Endothelial cell of umbilical vein (primary cell): Measurements from ENCODE around the gene ABCG2. TPM values are rescaled to one million over a fixed set of nuclear protein-coding genes. Genes with fewer than 3 reads are reported as not detected.

Source experiments
- BruUV-seq: library from RNA; stranded (reverse); fragments of 400-500 nt; replicated peaks from 2 replicates; lab custom pipeline; 2021; lab: Mats Ljungman, UMichigan
- CTCF ChIA-PET: fragments of 300-600, 350-600 bp; sonication (Branson Sonifier 250); formaldehyde crosslinking; loops from one replicate; lab custom pipeline; 2021; ENCODE audit warnings: antibody characterized with exemption, inconsistent platforms; lab: Charles Lee
- POLR2A ChIA-PET: fragments of 300-600, 350-600 bp; sonication (Branson Sonifier 250); formaldehyde crosslinking; loops from one replicate; lab custom pipeline; 2021; ENCODE audit warnings: antibody characterized with exemption, inconsistent platforms; lab: Charles Lee
- DNase-seq: peaks from one replicate; pipeline ENCODE4 v3.0.0-alpha.2; 2011; ENCODE audit warnings: low read depth, low spot score
- FAIRE-seq: peaks from 2 replicates; lab custom pipeline; 2011; peaks lifted over from hg19 to GRCh38; lab: Jason Lieb, UNC
- H2AFZ ChIP-seq: 2 replicates; pipeline ENCODE4 v1.6.0; 2012; ENCODE audit warnings: low read depth, low read length, control low read depth, inconsistent platforms
- H3K27ac ChIP-seq: 2 replicates; pipeline ENCODE4 v1.5.1; 2011; ENCODE audit warnings: low read depth, mild to moderate bottlenecking, control low read depth, low read length, moderate library complexity; ENCODE audit not compliant: insufficient read depth
- H3K27me3 ChIP-seq, 2 experiments: 2 replicates each; pipeline versions ENCODE4 v1.6.0 to v1.6.1; 2011; ENCODE audit warnings: low read length in 2 of 2, mixed read lengths in 1 of 2; ENCODE audit not compliant: control insufficient read depth in 2 of 2, insufficient read depth in 2 of 2
- H3K36me3 ChIP-seq, 2 experiments: 2 replicates in 1 of 2; 3 replicates in 1 of 2; pipeline ENCODE4 v1.5.1; 2011; ENCODE audit warnings: low read length in 2 of 2, mild to moderate bottlenecking in 1 of 2, moderate library complexity in 1 of 2; ENCODE audit not compliant: control insufficient read depth in 2 of 2, insufficient read depth in 2 of 2; ENCODE audit errors: extremely low read depth in 1 of 2
- H3K4me1 ChIP-seq: 3 replicates; pipeline ENCODE4 v1.5.1; 2011; ENCODE audit warnings: mild to moderate bottlenecking, low read length; ENCODE audit not compliant: control insufficient read depth, insufficient read depth; ENCODE audit errors: extremely low read depth
- H3K4me2 ChIP-seq: 2 replicates; pipeline ENCODE4 v1.6.1; 2011; ENCODE audit warnings: low read length, control low read depth, mixed read lengths; ENCODE audit not compliant: insufficient read depth
- H3K4me3 ChIP-seq, 3 experiments: fragments of 200-600 bp in 1 of 3; sonication (generic), shearing (Covaris generic) in 1 of 3; replicated peaks in 1 of 3; 2 replicates each; pipeline ENCODE4 v1.5.1; 2011 to 2016; ENCODE audit warnings: control low read depth in 3 of 3, low read length in 3 of 3, mild to moderate bottlenecking in 2 of 3, inconsistent platforms in 1 of 3, low read depth in 1 of 3, moderate library complexity in 1 of 3; ENCODE audit not compliant: insufficient read depth in 1 of 3
- H3K79me2 ChIP-seq: 2 replicates; pipeline ENCODE4 v1.6.0; 2012; ENCODE audit warnings: low read length, inconsistent platforms; ENCODE audit not compliant: control insufficient read depth, insufficient read depth
- H3K9ac ChIP-seq: replicated peaks from 2 replicates; pipeline ENCODE3; 2011; ENCODE audit warnings: low read length, control low read depth; ENCODE audit not compliant: insufficient read depth; ENCODE audit errors: extremely low read depth
- H3K9me1 ChIP-seq: replicated peaks from 3 replicates; pipeline ENCODE4 v1.6.0; 2011; ENCODE audit warnings: mild to moderate bottlenecking, low read length; ENCODE audit not compliant: control insufficient read depth, insufficient read depth; ENCODE audit errors: extremely low read depth
- H3K9me3 ChIP-seq: replicated peaks from 2 replicates; pipeline ENCODE4 v1.5.1; 2012; ENCODE audit warnings: low read length, inconsistent platforms; ENCODE audit not compliant: control insufficient read depth, insufficient read depth
- H4K20me1 ChIP-seq: replicated peaks from 2 replicates; pipeline ENCODE3; 2011; ENCODE audit warnings: mild to moderate bottlenecking, low read length; ENCODE audit not compliant: control insufficient read depth, insufficient read depth; ENCODE audit errors: extremely low read depth
- EZH2 ChIP-seq: IDR thresholded peaks from 2 replicates; pipeline ENCODE4 v1.6.1; 2012; ENCODE audit warnings: borderline replicate concordance, low read depth, mild to moderate bottlenecking, moderate library complexity, low read length, inconsistent platforms; ENCODE audit not compliant: severe bottlenecking
- FOS ChIP-seq: IDR thresholded peaks from 2 replicates; pipeline ENCODE4 v1.6.1; 2011; ENCODE audit warnings: mild to moderate bottlenecking, low read length, moderate library complexity, borderline replicate concordance; ENCODE audit not compliant: insufficient read depth
- GATA2 ChIP-seq: IDR thresholded peaks from 2 replicates; pipeline ENCODE4 v1.7.0; 2011; ENCODE audit warnings: low read depth, mild to moderate bottlenecking, moderate library complexity, mixed read lengths, low read length; ENCODE audit not compliant: insufficient read length, insufficient read depth
- JUN ChIP-seq: IDR thresholded peaks from 2 replicates; pipeline ENCODE4 v1.6.1; 2011; ENCODE audit warnings: borderline replicate concordance, low read depth; ENCODE audit not compliant: insufficient read length, insufficient read depth
- MYC ChIP-seq: IDR thresholded peaks from one replicate; pipeline ENCODE4 v1.6.1; 2011; ENCODE audit warnings: mild to moderate bottlenecking, low read depth, low read length
- POLR2A ChIP-seq: IDR thresholded peaks from 2 replicates; pipeline ENCODE4 v1.6.1; 2012; ENCODE audit warnings: low read depth, mild to moderate bottlenecking, control low read depth, low read length
- POLR2AphosphoS5 ChIP-seq: IDR thresholded peaks from 2 replicates; pipeline ENCODE4 v1.6.1; 2012; ENCODE audit warnings: low read depth, mild to moderate bottlenecking, control low read depth, low read length, moderate library complexity; ENCODE audit not compliant: insufficient read depth
- dilution Hi-C: fragments of 300-500 bp; cut with MboI; formaldehyde crosslinking; loops from one replicate; pipeline ENCODE4 v1.15.0; 2019; ENCODE audit warnings: low sequenced_read_pairs; ENCODE audit not compliant: extremely low pct_ligation_motif_present
- intact Hi-C: fragments of 100-400 bp; cut with micrococcal nuclease; formaldehyde crosslinking; loops from one replicate; pipeline ENCODE4 v1.10.0; 2022
- polyA plus RNA-seq, 4 experiments: library from polyadenylated mRNA; depleted of rRNA in 3 of 4; stranded (reverse) in 3 of 4; unstranded in 1 of 4; fragments of >200 nt; gene quantifications; 2 replicates each; pipeline versions ENCODE4 v1.2.1 to v1.2.3, GENCODE V29; 2011 to 2012; ENCODE audit warnings: missing spikeins in 1 of 4
- total RNA-seq: library from RNA; stranded (reverse); gene quantifications from 2 replicates; pipeline ENCODE4 v1.2.3, GENCODE V29; 2021
- TF ChIP-seq, protein P1 (sequence below): IDR thresholded peaks from 2 replicates; pipeline ENCODE4 v1.6.1; 2011; ENCODE audit not compliant: insufficient read depth, insufficient read length
- TF ChIP-seq, protein P2 (sequence below), 2 donors: IDR thresholded peaks; 1 replicate in 1 of 2; 2 replicates in 1 of 2; pipeline ENCODE4 v1.5.1; 2011; ENCODE audit warnings: low read length in 2 of 2, mild to moderate bottlenecking in 2 of 2, moderate library complexity in 2 of 2, control low read depth in 1 of 2, inconsistent platforms in 1 of 2, low read depth in 1 of 2; ENCODE audit not compliant: insufficient read depth in 1 of 2; ENCODE audit errors: extremely low read depth in 1 of 2

Gene ABCG2
- total and polyA plus RNA-seq, 2 donors (not counting 3 experiments of a cell fraction or from before 2014, with no cell fraction given) = 3.4 to 5.0 TPM

DNA sequence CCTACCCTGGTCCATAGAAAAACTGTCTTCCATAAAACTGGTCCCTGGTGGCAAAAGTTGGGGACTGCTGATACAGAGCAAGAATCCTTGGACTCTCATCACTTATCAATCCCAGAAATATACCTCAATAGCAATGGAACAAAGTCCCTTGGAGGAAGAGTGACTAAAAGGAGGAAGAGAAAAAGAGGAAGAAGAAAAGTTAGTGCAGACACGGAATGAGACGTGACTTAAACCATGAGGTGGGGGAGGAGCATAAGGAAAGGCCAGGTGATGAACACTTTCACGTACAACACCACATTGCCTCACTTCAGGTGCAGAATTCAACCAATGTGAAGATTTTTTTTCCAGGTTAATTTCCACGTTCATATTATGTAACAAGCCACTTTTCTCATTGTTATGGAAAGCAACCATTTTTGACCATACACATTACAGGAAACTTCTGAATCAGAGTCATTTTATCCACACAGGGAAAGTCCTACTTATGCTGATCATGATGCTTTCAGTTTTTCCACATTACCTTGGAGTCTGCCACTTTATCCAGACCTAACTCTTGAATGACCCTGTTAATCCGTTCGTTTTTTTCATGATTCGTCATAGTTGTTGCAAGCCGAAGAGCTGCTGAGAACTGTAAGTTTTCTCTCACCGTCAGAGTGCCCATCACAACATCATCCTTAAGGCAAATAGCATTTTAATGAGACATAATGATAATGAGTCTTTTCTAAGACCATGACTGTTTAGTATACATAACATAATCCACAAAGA is 27.7 kb downstream of the ABCG2 start:
- Histone ChIP-seq H4K20me1 (no peaks in the 10 kb centered on the region), H2AFZ (no peak overlapping the region), H3K9me1 (no peaks in the 10 kb centered on the region), H3K27ac (no peak overlapping the region), H3K9me3 (no peaks in the 10 kb centered on the region), H3K9ac (no peak overlapping the region), H3K4me2 (no peak overlapping the region), H3K4me3 (no peak overlapping the region), H3K27me3 (no peaks in the 10 kb centered on the region), H3K4me1 (no peaks in the 10 kb centered on the region), H3K79me2 (no peaks in the 10 kb centered on the region), H3K36me3 (no peaks in the 10 kb centered on the region)
- DNase-seq (no peak), FAIRE-seq (no peak)
- intact Hi-C loops (no loop called here), dilution Hi-C loops (no loop called here)
- TF ChIP-seq GATA2 = no peak
- TF ChIP-seq POLR2A = no peak
- POLR2A ChIA-PET = no interaction called here
- BruUV-seq = no TSS peak
- CTCF ChIA-PET = interaction anchor here (0.9 kb wide), 1 partner anchor 12 kb away, joined by 3 read pairs; no protein-coding TSS in a partner anchor

DNA sequence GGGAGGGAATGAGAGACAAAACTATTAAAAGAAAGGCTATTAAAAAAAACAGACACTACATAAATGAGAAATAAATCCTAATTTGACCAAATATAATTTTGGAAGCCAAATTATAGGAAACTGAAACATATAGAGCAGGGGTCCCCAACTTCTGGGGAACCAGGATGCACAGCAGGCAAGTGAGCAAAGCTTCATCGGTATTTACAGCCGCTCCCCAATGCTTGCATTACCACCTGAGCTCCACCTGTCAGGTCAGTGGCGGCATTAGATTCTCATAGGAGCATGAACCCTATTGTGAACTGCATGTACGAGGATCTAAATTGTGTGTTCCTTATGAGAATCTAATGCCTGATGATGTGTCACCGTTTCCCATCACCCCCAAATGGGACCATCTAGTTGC is 28.4 kb downstream of the ABCG2 start:
- H2AFZ ChIP-seq = no peak overlapping the region
- H3K4me3 ChIP-seq = no peak overlapping the region
- no peak overlapping the region for H3K27ac ChIP-seq
- dilution Hi-C loops (no loop called here), intact Hi-C loops (no loop called here)
- H4K20me1 ChIP-seq = no peaks in the 10 kb centered on the region
- H3K4me1 ChIP-seq = no peaks in the 10 kb centered on the region
- H3K9me3 ChIP-seq = no peaks in the 10 kb centered on the region
- FAIRE-seq = no peak
- POLR2A ChIA-PET = no interaction called here
- DNase-seq = no peak
- BruUV-seq = no TSS peak
- CTCF ChIA-PET = interaction anchor here (1.1 kb wide), 1 partner anchor 82 kb away, joined by 3 read pairs; no protein-coding TSS in a partner anchor
- H3K27me3 ChIP-seq = no peaks in the 10 kb centered on the region
- H3K9me1 ChIP-seq = no peaks in the 10 kb centered on the region
- TF ChIP-seq POLR2A (no peak), POLR2AphosphoS5 (no peak), EZH2 (no peak), GATA2 (no peak), MYC (no peak), JUN (no peak), FOS (no peak)
- TF ChIP-seq, protein P1, sequence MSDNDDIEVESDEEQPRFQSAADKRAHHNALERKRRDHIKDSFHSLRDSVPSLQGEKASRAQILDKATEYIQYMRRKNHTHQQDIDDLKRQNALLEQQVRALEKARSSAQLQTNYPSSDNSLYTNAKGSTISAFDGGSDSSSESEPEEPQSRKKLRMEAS = no peak
- TF ChIP-seq, protein P2, sequence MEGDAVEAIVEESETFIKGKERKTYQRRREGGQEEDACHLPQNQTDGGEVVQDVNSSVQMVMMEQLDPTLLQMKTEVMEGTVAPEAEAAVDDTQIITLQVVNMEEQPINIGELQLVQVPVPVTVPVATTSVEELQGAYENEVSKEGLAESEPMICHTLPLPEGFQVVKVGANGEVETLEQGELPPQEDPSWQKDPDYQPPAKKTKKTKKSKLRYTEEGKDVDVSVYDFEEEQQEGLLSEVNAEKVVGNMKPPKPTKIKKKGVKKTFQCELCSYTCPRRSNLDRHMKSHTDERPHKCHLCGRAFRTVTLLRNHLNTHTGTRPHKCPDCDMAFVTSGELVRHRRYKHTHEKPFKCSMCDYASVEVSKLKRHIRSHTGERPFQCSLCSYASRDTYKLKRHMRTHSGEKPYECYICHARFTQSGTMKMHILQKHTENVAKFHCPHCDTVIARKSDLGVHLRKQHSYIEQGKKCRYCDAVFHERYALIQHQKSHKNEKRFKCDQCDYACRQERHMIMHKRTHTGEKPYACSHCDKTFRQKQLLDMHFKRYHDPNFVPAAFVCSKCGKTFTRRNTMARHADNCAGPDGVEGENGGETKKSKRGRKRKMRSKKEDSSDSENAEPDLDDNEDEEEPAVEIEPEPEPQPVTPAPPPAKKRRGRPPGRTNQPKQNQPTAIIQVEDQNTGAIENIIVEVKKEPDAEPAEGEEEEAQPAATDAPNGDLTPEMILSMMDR (IDR thresholded peaks at IDR 0.05; ENCODE audit: extremely low read depth in 1 of 2, insufficient read depth in 1 of 2, low read depth in 1 of 2, low read length in 2 of 2) = no peak
- no peak overlapping the region for H3K4me2 ChIP-seq
- H3K79me2 ChIP-seq = no peaks in the 10 kb centered on the region
- H3K36me3 ChIP-seq = no peaks in the 10 kb centered on the region
- no peak overlapping the region for H3K9ac ChIP-seq
